Testis (tissue), 2 donors: ENCODE data around the gene CXXC5.

Experiments used
- CTCF ChIP-seq, 3 experiments: fragments of 450-650 bp in 2 of 3; fragments of 200-600 bp in 1 of 3; sonication (generic) in 1 of 3; IDR thresholded peaks; one replicate each; pipeline ENCODE4 v1.5.1; 2016 to 2019; ENCODE audit warnings: antibody characterized with exemption in 3 of 3, mild to moderate bottlenecking in 2 of 3, moderate library complexity in 1 of 3
- POLR2A ChIP-seq: fragments of 450-650 bp; IDR thresholded peaks from one replicate; pipeline ENCODE4 v1.6.1; 2017; ENCODE audit warnings: antibody characterized with exemption, mild to moderate bottlenecking, moderate library complexity

- TF ChIP-seq CTCF (IDR thresholded peaks at IDR 0.05) (no peak), POLR2A (no peak)
Measured at GRCh38 chr5:139636207-139636792, 11.8 kb upstream of the CXXC5 start.
